Left cardiac atrium (tissue), 4 donors: ENCODE data around the gene ARHGAP44. TPM values are rescaled to one million over a fixed set of nuclear protein-coding genes. Genes with fewer than 3 reads are reported as not detected.

ENCODE experiments used
- ATAC-seq, 2 donors: fragments of 200-7000 bp; cut with Tn5 transposase; one replicate each; pipeline ENCODE4 v1.9.1; 2020; ENCODE audit warnings: mild to moderate bottlenecking in 2 of 2, moderate library complexity in 2 of 2
- DNase-seq: peaks from one replicate; pipeline ENCODE4 v3.0.0-alpha.2; 2020
- intact Hi-C, 2 donors: fragments of 100-400 bp; cut with DNase I; formaldehyde crosslinking; loops; one replicate each; pipeline versions ENCODE4 v1.14.1 to v1.15.1; 2022 to 2023
- microRNA-seq, 2 donors: library from miRNA; unstranded; fragments of <30 nt; microRNA quantifications; one replicate each; pipeline ENCODE4 v1.2.0, GENCODE V29; 2020
- total RNA-seq, 2 donors: library from RNA; stranded (reverse); fragmentation: NEBNext Ultra II Directional; extraction: Animal tissue kit (Norgen Biotek cat#: 25700); gene quantifications; one replicate each; pipeline ENCODE4 v1.2.1, GENCODE V29; 2021
- donor health status: DM: no; HTN: yes; CAD: no.
- donor health status: DM: no; HTN: yes; CAD: no; lungs with severe emphysema.
- donor health status: DM: yes; HTN: yes; CAD: no.
- donor health status: Dilated cardiomyopathy.

Gene ARHGAP44
- total RNA-seq, 2 donors from 2014 or later: 7.7 to 10.8 TPM

DNA sequence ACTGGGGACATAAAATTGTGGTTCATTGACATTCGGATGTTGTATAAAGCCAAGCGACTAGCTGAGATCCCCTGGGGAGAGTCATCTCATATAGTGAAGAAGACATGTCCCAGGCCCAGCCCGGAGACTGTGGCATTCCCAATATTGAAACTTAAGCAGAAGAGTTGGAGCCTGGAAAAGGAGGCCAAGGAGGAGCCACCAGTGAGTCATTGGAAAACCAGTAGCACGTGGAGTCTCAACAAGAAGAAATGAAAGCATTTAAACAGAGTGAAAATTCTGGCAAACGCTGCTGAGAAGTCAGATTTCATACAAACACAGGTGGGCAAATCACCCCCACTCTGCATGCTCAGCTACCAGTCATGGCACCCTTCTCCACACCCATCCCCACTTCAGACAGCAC, 237.9 kb downstream of the ARHGAP44 start:
- ATAC-seq (no peak), DNase-seq (no peak)
- intact Hi-C loops: no loop called here

DNA sequence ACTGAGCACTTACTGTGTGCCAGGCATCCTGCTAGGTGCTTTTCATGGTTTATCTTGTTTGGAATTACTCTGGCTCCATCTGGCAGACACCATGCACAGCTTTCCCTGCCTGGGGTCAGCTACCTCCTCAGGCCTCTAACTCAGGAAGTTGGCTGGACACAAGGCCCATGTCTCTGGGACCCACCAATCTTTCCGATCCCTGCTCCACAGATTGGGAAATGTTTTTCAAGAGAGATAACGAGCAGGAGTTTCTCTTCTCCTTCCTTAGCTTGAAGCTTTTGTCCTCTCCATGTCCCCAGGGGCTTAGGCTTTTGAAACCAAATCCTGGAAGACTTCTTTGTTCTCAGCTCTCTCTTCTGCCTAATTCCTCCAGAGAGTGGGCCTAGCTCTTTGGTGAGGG, 240.0 kb downstream of the ARHGAP44 start:
- intact Hi-C loops: no loop called here
- ATAC-seq (no peak), DNase-seq (no peak)

DNA sequence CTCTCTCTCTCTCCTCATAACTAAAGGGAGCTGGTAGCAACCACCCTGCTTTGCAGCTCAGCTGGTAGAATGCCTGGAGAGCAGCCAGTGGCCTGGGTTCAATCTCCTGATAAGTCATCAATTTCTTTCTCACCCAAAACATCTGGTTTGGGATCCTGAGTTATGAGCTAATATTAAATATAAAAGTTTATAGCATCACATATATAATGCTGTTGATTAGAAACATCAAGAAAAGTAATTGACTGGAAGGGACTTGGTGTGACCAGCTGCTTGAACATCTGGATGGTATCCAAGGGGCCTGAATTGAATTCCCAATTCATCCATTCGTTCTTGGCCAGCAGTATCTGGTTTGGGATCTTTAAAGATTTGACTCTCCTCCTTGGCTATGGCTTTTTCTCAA, 240.8 kb downstream of the ARHGAP44 start:
- DNase-seq (no peak), ATAC-seq (no peak)
- intact Hi-C loops: no loop called here

DNA sequence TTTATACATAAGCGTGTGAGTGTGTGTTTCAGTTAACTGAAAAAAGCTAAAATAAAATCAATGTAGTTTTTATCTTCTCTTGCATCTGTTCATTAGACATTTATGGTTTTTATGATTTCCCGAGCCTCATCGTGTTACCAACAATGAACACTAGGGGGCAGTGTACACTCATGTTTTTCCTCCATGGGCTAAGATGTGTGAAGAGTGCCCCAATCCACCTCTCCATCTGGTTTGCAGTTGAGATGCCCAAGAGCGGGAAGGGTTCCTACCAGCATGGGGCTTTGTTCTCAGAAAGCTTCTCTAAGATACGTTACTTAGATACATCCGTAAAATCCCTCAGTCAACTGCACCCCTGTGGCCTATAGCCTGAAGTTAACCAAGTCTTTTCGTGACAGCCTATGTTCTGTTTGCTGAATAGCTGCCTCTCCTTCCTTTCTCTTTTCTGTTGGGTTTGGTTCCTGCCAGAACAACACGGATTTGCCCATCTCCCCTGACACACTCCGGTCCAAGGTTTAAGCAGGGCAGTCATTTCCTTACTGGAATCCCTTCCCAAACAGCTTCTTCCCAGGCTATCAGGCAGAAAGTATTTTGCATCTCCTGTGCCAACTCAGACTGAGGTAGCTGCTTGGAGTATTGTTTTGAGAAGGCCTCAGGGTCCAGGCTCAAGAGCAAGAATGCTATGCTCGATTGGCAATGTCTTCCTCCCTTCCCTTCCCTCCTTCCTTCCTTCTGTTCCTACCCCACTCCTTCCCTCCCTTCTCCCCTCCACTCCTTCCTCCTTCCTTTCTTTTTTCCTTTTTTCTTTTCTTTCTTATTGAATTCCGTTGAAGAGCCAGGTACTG, 241.4 kb downstream of the ARHGAP44 start:
- ATAC-seq (peak; percentile 33 to 65), DNase-seq (no peak)
- intact Hi-C loops: no loop called here

DNA sequence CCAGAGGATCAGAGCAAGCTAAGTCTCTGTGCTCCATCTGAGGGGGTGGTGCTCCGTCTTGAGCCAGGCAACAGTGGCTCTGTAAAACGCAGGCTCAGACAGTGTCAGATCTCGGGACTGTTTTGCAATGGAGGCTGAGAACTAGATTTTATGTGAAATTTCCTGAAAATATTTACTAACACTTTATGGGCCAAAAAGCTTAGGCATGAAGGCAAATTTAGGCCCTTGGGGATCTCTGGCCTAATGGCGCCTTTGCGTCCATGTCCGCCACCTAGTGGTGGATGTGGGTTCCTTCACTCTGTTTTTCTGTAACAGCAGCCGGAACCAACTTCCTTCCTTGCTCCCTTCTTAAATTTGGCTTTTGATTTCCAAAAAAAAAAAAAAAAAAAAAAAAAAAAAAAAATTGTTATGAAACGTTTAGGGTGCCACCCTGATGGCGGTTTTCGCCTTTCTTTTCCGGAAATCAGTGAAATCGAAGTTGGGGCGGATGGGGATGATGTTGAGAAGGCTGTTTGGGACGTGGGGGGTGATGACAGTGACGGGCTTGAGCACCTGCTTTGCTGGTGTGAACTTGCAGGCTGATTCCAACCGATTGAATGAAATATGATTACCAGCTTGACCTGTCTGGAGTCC, 242.5 kb downstream of the ARHGAP44 start:
- intact Hi-C loops: no loop called here
- peak; percentile 68 to 77 for ATAC-seq
- DNase-seq: peak; percentile 56

DNA sequence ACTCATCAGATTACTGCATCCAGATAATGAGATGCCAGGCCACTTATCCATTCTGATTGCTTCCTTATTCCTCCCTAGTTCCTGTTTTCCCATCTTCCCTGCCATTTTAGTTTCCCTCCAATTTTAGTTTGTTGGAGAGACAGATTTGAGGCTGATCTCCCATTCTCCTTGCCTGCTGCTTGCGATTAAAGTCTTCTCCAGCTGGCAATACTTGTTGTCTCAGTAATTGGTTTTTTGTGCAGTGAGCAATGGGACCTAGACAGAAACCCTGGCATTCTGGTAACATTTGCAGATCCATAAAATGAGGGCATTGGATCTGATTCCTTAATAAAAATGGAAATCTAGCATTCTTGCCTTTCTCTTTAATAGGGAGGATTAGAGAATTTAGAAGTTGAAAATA, 246.1 kb downstream of the ARHGAP44 start:
- intact Hi-C loops: no loop called here
- DNase-seq (no peak), ATAC-seq (no peak)

DNA sequence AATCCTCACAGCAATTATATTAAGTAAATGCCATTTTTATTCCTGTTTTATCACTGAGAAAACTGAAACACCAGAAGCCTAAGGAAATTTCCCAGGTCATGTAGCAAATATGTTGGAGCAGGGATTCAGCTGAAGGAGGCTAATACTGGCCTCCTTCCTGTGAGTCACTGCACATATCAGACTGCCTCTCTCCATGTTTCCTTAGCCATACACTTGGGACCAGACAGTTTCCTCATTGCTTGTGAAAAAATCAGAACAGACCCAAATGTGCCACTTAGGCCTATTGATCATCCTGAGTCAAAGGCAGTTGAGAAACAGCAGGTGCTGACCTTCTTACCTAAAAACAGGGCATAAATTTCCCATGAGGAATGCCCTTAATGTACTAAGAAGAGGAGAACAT, 247.5 kb downstream of the ARHGAP44 start:
- no peak for ATAC-seq
- intact Hi-C loops: no loop called here
- no peak for DNase-seq

DNA sequence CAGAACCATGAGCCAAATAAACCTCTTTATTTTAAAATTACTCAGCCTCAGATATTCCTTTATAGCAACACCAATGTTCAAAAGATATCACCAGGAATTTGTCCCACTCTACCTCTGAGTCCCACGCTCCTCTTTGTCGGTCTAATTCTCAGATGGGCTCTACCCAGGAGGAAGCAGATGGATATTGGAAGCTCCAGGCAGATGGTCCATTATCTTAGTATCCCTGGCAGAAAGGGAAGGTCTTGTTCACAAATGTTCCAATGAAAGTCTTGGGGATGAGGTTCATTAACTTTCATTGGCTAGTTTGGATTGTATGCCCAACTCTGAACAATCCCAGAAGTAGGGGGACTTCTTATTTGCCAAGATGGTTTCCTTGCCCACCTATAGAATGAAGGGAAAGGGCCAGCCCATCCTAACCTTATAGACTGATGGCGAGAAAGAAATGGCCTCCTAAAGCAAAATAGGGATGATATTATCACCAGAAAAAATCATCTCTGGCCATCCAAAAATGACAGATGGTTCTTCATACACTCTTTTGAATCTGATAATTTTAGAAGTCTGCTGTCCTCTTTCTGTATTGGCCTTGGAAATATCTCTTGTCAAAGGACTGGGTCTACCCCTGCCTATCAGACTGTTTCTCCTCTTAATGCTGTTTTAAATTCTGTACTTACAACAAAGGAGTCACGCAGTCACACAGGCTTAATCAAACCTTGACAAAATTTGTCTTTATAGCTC, 249.8 kb downstream of the ARHGAP44 start:
- intact Hi-C loops: no loop called here

More for the DNA sequence above, 249.8 kb downstream of the ARHGAP44 start:
- ATAC-seq (no peak), DNase-seq (no peak)

Small RNA genes lying within 50 kb of the gene (microRNA-seq; reads per million reads assigned to microRNA genes)
- gene MIR1269B: 0 reads per million in 2 donors

Other genes starting within 250 kb of the ARHGAP44 start
- 10 to 100 TPM; 36.0 to 38.7 TPM for gene MYOCD, start 123.6 kb upstream of the ARHGAP44 start, total RNA-seq
- 10 to 100 TPM; 46.7 to 47.5 TPM for gene ELAC2, start 228.5 kb downstream of the ARHGAP44 start, total RNA-seq